Fibroblast of skin of right biceps (primary cell): Measurements from ENCODE around the gene ASB16.

Experiments used
- DNase-seq: peaks from one replicate; pipeline ENCODE4 v3.0.0-alpha.2; 2013

The ASB16 gene

DNA sequence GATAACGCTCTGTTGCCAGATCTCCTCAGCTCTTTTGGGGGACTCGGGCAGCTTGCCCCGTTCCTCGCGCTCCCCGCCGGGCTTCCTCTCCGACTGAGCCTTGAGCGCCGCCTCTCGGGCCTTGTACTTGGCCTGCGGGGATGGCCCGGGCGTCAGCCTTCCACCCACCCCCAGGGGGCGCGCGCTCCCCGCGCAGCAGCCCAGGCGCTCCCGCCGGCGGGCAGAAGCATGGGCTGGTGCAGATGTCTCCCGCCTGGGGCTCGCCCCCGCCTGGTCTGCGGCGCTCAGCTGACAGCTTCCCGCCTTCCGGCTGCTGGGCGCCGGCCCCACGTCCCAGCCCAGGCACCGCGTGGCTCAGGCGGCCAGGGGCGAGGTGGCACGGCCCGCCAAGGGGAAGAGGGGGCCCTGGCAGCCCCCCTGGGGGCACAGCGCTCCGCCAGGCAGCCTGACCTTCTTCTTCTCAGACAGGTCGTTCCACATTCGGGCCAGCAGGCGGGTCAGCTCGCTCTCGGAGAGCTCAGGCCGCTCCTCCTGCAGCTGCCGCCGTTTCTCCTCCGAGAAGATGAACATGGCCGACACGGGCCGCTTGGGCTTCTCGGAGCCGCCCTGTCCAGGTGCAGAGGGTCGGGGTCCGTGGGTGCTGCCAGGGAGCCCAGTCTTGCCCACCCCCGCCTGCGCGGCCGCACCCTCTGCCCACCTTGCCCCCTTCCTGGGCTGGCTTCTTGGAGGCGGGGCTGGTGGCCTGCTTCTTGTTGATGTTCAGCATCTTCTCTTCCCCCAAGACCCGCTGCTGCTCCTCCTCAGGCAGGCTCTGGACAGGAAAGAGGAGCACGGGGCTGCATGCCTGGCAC, 40.1 kb downstream of the ASB16 start:
- peak; percentile 87 for DNase-seq

DNA sequence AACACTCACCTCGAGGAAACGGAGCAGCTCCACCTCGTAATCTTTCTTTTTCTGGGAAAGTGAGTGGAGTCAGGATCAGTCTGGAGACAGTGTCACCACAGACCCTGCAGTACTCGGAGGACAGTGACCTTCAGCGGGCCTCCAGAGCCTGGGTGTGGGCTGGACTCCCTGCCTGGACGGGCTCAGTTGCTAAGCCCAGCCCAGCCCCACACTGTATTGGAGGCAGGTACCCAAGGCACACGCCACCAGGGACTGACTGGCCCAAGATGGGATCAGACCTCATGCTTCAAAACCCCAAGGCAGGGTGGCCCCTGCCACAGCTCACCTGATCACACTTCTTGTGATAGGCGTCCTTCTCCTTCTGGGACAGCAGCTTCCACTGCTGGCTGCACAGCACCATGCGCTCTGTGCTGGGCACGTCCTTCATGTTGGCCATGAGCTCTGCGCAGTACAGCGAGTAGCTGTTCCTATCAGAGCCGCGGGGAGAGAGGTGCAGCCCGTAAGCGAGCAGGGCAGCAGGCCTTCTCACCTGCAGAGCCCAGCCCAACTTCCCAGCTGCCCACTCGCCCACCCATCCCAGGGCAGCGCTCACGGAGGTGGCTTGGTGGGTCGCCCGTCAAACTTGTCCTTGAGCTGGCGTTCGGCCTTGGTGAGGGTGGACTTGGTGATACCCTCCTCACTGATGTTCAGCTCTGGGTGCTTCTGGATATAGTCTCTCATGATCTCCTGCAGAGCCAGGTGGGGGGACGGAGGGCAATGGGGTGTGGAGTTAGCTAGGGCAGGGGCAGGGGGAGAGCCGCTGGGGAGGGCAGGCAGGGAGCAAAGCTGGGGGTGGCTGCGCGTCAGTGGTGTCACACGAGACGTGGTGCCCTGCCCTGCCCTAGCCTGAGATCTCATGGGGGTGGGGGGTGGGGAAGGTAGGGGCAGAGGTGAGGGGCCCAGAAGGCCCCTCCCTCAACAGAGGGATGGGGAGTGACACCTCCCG, 41.1 kb downstream of the ASB16 start:
- no peak for DNase-seq

- no peak for DNase-seq
These were observed 42.3 kb downstream of the ASB16 start for GRCh38 chr17:44212507-44213402.

DNA sequence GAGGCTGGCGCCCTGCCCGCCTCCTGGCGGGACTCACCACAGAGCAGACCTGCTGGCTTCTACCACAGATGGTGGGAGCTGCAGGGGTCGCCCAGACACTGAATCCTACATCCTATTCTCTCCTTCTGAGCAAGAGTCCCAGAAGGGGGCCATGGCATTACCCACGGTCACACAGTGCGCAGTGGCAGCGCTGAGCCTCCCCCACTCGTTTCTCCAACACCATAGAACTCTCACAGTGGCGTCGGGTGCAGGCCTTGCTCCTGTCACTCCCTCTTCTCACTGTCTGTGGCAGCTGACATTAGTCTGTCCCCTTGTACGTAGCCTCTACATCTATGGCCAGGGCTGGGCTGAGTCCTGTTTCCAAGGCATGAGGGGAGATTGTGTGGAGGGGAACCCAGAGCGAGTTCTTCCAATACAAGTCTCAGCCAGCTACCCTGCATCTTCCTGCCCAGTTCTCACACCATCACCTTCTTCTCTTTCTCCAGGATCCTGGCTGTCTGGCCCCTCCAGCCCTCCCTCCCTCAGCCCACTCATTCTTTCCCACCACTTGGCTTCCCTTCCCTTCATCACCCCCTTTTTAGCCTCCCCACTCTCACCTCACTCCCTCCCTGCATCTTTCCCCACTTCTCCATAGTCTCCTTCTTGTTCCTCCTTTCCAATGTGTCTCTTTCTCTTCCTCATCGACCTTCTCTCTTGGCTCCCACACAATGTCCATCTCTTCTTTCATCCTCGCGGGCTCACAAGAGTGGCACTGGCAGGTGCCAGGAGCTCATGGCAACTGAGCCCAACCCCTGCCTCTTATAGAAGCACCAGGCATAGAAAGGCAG, 43.1 kb downstream of the ASB16 start:
- no peak for DNase-seq

DNA sequence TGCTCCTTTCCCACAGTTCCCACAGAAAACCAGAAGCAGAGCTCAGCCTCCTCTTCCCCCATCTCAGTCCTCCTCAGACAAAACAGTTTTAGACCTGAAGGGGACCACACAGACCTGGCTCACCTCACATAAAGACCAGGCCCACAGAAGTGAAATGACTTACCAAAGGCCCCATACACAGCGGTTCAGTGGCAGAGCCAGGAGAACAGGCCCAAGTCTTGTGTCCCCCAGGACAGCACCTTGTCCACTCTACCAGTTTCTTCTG, 43.7 kb downstream of the ASB16 start:
- no peak for DNase-seq

DNA sequence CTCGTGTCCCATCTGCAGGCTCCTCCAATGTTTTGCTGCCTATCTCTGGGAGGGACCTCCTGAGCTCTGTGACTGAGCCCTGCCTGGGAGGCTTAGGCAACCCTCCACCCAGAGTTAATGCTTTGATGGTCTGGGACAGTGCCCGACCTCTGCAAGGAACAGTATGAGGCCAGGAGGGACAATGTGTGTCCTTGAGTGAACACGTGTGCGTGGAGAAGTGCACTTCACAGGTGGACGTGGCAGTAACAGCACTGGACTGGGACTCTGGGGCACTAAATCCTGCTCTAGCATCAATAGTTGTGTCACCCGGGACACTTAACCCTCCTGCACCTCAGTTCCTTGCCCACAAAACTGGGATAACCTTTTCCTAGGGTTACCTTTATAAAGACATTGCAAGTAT, 44.4 kb downstream of the ASB16 start:
- DNase-seq, result no peak

DNA sequence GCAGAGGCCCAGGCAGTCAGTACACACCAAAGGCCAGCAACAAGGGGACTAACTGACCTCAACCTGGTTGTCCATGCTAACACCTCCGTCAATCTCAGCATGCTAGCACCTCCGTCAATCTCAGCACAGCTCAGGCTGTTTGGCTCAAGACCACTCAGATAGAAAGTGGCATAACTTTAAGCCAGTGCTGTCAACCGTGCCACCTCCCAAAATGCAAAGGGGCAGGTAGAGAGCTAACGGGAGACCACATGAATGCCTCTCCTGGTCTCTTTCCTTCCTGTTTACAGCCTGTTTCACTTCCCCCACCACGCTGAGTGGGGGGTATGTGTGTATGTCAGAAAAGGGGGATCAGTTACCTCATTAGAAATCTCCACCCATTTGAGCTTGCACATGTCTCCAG, 45.7 kb downstream of the ASB16 start:
- no peak for DNase-seq

DNA sequence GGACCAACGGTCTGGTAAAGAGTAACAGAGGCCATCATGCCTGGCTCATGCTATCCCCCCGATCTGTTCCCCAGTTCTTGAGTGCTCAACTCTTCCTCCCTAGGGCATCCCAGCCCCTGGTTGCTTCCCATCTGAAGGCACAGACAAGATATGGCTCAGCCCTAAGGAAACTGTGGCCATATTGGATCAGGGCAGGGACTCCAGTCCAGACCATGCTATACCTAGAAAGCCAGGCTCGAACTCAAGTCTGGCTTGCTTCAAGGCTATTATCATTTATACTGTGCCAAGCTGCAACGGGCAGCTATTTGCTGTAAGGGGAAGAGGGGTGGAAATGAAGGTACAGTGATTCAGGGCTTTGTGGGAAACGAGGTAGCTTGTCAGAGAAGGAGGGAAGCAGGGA, 46.2 kb downstream of the ASB16 start:
- DNase-seq, result no peak

- DNase-seq, result no peak
These were observed 47.3 kb downstream of the ASB16 start for GRCh38 chr17:44217738-44218343.

DNA sequence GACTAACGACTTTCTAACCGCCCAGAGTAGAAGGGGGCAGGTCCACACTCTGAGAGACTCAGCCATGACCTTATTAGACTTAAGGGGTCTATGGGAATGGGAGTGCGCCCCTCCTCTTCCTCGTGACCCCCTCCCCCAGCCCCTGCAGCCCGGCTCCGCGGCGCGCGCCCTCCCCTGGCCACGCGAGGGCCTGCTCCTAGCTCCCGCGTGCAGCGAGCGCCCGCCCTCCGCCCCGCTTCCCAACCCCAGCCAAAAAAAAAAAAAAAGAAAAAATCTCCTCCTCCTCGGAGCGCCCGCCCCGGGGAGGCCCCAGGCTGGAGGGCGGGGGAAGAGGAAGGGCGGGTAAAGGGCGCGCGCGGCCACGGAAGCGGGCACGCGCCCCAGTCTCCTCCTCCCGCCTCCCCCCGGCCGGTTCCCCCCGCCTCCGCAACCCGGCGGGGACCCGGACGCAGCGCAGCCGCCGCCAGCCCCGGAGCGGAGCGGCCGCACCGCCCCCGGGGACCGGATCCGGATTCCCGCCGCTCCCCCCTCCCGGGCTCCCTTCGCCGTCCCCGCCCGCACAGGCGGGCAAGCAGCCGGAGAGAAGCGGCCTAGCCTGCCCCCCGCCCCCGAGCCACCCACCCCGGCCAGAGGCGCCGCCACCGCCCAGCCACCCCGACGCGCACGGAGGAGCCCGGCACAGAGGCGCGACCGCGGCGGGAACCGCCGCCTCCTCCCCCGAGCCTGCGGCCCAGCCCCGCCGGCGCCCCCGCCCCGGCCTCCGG, 48.0 kb downstream of the ASB16 start:
- DNase-seq, result peak; percentile 96

GRCh38 chr17:44219108-44219615, 48.7 kb downstream of the ASB16 start:
- DNase-seq, result peak; percentile 80

DNA sequence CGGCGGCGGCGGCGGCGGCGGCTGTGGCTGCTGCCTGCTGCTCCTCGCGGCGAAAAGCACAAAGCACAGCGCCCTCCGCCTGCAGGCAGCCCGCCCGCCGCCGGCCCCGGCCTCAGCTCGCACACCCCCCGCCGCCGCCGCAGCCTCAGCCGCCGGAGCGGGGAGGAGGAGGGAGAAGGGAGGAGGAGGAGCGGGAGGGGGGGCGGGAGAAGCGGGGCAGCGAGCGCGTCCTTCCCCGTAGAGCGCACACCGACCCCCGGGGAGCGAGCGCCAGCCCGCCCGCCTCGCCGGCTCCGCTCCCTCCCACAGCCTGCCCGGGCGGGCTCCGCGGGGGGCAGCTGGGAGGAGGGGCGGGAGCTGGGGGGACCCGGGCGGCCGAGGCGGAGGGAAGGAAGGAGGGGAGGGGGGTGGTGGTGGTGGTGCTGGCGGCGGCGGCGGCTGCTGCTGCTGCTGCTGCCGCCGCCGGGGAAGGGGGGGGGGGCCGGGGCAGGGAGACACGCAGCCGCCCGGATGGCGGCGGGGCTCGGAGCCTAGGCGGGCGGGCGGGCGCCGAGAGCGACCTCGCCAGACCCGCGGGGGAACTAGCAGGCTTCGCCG, 49.2 kb downstream of the ASB16 start, which contains the start of gene UBTF:
Gene UBTF (minus strand): TSS at position 60 of the 597 bp plus-strand sequence. CDS start 1,446 bp downstream, outside the sequence.
- DNase-seq, result peak; percentile 84

DNA sequence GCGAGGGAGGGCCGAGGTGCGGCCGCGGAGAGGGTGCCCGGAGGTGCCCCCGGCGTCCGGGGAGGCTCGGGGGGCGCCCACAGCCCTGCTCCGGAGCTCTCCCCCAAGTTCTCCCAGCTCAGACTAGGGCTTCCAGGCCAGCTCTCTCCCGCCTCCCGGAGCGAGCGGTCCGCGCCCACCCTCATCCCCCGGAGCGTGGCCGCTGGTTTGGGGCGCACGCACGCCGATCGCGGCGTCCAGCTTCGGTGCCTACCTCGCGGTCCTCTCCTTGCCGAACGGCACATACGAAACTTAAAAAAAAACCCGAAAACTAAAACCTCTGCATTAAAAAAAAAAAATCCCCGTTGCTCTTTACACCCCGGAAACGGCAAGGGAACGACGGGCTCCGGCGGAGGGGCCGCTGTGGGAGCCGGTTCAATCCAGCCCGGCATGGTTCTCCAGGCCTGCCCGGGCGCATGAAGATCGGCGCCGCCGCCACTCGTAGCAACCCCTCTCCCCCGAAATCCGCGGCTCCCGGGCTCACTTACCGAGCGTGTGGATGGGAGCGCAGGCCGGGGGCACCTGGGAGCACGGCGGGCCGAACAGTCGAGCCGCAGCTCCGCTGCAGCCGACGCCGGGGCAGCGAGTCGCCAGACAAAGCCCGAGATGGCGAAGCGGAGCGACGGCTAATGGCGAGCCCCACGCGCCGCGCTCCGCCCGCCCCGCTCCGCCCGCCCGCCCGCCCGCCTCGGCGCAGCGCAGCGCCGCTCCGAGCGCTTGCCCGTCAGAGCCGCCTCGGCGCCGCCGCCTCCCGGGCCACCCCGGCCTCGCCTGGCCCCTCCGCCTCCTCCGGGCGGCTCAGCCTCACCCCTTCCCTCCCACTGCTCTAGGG, 49.9 kb downstream of the ASB16 start:
- DNase-seq, result peak; percentile 62

- DNase-seq, result peak; percentile 82
These were observed 50.8 kb downstream of the ASB16 start for GRCh38 chr17:44221084-44221861.

GRCh38 chr17:44221862-44222111, 51.3 kb downstream of the ASB16 start:
- no peak for DNase-seq

DNA sequence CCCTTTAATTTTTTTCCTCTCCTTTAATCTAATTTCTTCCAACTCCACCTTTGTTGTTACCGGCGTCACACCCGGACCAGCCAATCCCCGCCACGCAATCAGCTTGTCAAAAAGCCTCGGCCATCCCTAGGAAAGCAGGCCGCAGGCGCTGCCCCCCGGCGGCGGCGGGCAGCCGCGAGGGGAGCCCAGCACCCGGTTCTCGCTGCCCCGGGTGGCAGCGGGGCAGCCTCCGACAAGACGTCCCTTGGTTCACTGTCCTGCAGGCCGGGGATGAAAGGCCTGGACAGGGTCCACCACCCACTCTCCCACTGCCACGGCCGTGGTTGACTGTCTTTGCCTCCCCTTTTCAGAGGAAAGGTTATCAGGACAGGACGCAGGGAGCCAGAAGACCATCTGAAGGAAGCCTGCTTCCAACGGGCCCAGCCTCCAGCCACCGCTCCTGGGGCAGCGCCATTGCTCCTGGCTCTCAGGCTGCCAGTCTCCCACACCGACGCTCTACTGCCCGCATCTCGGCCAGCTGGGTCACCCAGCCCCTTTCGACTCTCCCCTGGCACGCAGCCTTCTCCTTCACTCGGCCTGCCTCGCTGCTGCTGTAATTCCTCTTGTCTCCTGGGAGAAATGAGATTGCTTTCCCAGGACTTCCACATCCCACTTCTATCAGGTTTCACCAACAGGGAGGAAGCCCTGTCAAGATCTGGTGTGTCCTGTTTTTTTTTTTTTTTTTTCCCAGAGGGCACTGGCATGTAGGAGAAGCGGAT, 51.8 kb downstream of the ASB16 start:
- DNase-seq, result peak; percentile 79

DNA sequence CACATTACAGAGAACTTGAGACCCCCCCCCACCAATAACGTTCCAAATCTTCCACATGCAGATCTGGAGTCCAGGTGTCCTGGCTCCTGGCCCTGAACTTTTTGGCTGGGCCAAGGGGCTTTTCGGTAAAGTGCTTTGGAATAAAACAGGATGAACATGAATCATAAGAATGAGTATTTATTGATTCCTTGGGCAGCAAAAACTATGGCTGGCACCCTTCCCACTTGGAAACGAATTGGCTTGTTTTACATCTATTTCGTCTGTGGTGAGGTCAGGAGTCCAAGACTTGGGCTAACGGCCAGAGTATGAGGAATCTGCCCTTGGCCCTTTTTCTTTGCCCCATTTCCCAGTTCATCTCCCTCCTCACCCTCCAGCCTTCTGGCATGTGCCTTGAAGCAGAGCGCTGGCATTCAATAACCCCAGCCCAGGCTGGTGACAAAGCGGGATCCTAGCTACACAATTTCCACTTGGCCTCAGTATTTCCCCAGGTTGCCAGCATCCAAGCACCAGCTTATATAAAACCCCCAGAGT, 53.1 kb downstream of the ASB16 start:
- DNase-seq, result peak; percentile 33
